GM23338 (cell line): ENCODE data around the gene MGLL. TPM values are rescaled to one million over a fixed set of nuclear protein-coding genes. Genes with fewer than 3 reads are reported as not detected.

ENCODE experiments used
- ATAC-seq: fragments of 200-7000 bp; cut with Tn5 transposase; 3 replicates; pipeline ENCODE4 v1.9.1; 2020
- DNase-seq: peaks from one replicate; pipeline ENCODE4 v3.0.0-alpha.2; 2015; ENCODE audit warnings: low spot score
- H2AFZ ChIP-seq: fragments of 200-600 bp; sonication (generic); 2 replicates; pipeline ENCODE4 v1.8.0; 2016; ENCODE audit warnings: antibody characterized with exemption, mild to moderate bottlenecking, moderate library complexity
- H3F3A ChIP-seq: fragments of 200-600 bp; sonication (generic); replicated peaks from 2 replicates; pipeline ENCODE4 v1.8.0; 2017; ENCODE audit warnings: antibody characterized with exemption, mixed run types, low read depth
- H3K27ac ChIP-seq: fragments of 200-600 bp; sonication (generic); 2 replicates; pipeline ENCODE4 v1.6.1; 2016; ENCODE audit warnings: low read depth
- H3K27me3 ChIP-seq: fragments of 200-600 bp; sonication (generic); 2 replicates; pipeline ENCODE4 v1.8.0; 2016; ENCODE audit warnings: mild to moderate bottlenecking, mixed run types, moderate library complexity; ENCODE audit not compliant: insufficient read depth
- H3K36me3 ChIP-seq: fragments of 200-600 bp; sonication (generic); 2 replicates; pipeline ENCODE4 v1.8.0; 2016; ENCODE audit warnings: mild to moderate bottlenecking; ENCODE audit not compliant: insufficient read depth
- H3K4me1 ChIP-seq: fragments of 200-600 bp; sonication (generic); 2 replicates; pipeline ENCODE4 v1.8.0; 2016; ENCODE audit warnings: mild to moderate bottlenecking, moderate library complexity; ENCODE audit not compliant: insufficient read depth
- H3K4me2 ChIP-seq: fragments of 200-600 bp; sonication (generic); 2 replicates; pipeline ENCODE4 v1.7.1; 2017; ENCODE audit warnings: mixed run types
- H3K4me3 ChIP-seq: fragments of 200-600 bp; sonication (generic); 2 replicates; pipeline ENCODE4 v1.6.1; 2016; ENCODE audit warnings: mixed run types
- H3K79me2 ChIP-seq: fragments of 200-600 bp; sonication (generic); replicated peaks from 2 replicates; pipeline ENCODE4 v1.8.0; 2017; ENCODE audit warnings: mild to moderate bottlenecking; ENCODE audit not compliant: insufficient read depth
- H3K9me2 ChIP-seq: fragments of 200-600 bp; sonication (generic); 2 replicates; pipeline ENCODE4 v1.8.0; 2017; ENCODE audit not compliant: insufficient read depth
- H4K20me1 ChIP-seq: fragments of 200-600 bp; sonication (generic); replicated peaks from 2 replicates; pipeline ENCODE4 v1.8.0; 2017; ENCODE audit warnings: mild to moderate bottlenecking; ENCODE audit not compliant: insufficient read depth
- H3K27ac Mint-ChIP-seq: 2 replicates; pipeline ENCODE4 v1.8.0; 2020; ENCODE audit warnings: inconsistent platforms, mild to moderate bottlenecking, moderate library complexity, mixed read lengths
- H3K27me3 Mint-ChIP-seq: 3 replicates; pipeline ENCODE4 v1.8.0; 2022; ENCODE audit warnings: low read depth, mild to moderate bottlenecking, moderate library complexity, mixed read lengths, inconsistent platforms; ENCODE audit not compliant: insufficient read depth, poor library complexity
- H3K36me3 Mint-ChIP-seq: 3 replicates; pipeline ENCODE4 v1.8.0; 2021; ENCODE audit warnings: low read depth, mild to moderate bottlenecking, inconsistent platforms, moderate library complexity, mixed read lengths
- H3K4me1 Mint-ChIP-seq: 3 replicates; pipeline ENCODE4 v1.8.0; 2020; ENCODE audit warnings: mild to moderate bottlenecking, inconsistent platforms, mixed read lengths
- H3K4me3 Mint-ChIP-seq: 3 replicates; pipeline ENCODE4 v1.8.0; 2021; ENCODE audit warnings: moderate library complexity, mild to moderate bottlenecking, inconsistent platforms, mixed read lengths
- H3K9me3 Mint-ChIP-seq: 3 replicates; pipeline ENCODE4 v1.8.0; 2020; ENCODE audit warnings: moderate library complexity, mild to moderate bottlenecking, inconsistent platforms, mixed read lengths
- CREB1 ChIP-seq: fragments of 250-450 bp; sonication (Bioruptor Pico); IDR thresholded peaks from 2 replicates; pipeline ENCODE4 v1.5.0; 2020; ENCODE audit warnings: low read depth, mild to moderate bottlenecking, moderate library complexity
- ETS1 ChIP-seq: IDR thresholded peaks from 2 replicates; pipeline ENCODE4 v1.6.1; 2016; ENCODE audit warnings: antibody characterized with exemption
- EZH2 ChIP-seq: fragments of 200-600 bp; sonication (generic); IDR thresholded peaks from one replicate; pipeline ENCODE4 v1.8.0; 2017; ENCODE audit warnings: antibody characterized with exemption, mild to moderate bottlenecking, low read depth; ENCODE audit not compliant: unreplicated experiment
- EZH2phosphoT487 ChIP-seq: fragments of 200-600 bp; sonication (generic); IDR thresholded peaks from one replicate; pipeline ENCODE4 v1.8.1; 2018; ENCODE audit warnings: antibody characterized with exemption; ENCODE audit not compliant: unreplicated experiment
- JUNB ChIP-seq: IDR thresholded peaks from one replicate; pipeline ENCODE4 v1.6.1; 2016; ENCODE audit warnings: antibody characterized with exemption; ENCODE audit not compliant: unreplicated experiment
- NANOG ChIP-seq: IDR thresholded peaks from 2 replicates; pipeline ENCODE4 v1.6.1; 2016; ENCODE audit warnings: antibody characterized with exemption, borderline replicate concordance
- POLR2AphosphoS5 ChIP-seq: IDR thresholded peaks from 2 replicates; pipeline ENCODE4 v1.6.1; 2016; ENCODE audit warnings: antibody characterized with exemption, low read depth
- STAT1 ChIP-seq: IDR thresholded peaks from one replicate; pipeline ENCODE4 v1.6.1; 2016; ENCODE audit warnings: antibody characterized with exemption; ENCODE audit not compliant: unreplicated experiment
- ZNF331 ChIP-seq: fragments of 250-450 bp; sonication (Bioruptor Pico); IDR thresholded peaks from 2 replicates; pipeline ENCODE4 v1.5.0; 2020; ENCODE audit warnings: low read depth, mild to moderate bottlenecking, moderate library complexity
- polyA plus RNA-seq: library from polyadenylated mRNA; unstranded; fragments of >200 nt; fragmentation: Nextera tagmentation; extraction: Ambion mirVana; gene quantifications from 2 replicates; pipeline ENCODE4 v1.2.1, GENCODE V29; 2016
- total RNA-seq: library from RNA; depleted of rRNA; stranded (reverse); fragments of >200 nt; shearing (Covaris generic); gene quantifications from 2 replicates; pipeline ENCODE4 v1.2.3, GENCODE V29; 2014
- TF ChIP-seq, protein P1 (sequence below), 2 experiments: fragments of 200-600 bp in 1 of 2; sonication (generic) in 1 of 2; conservative IDR thresholded peaks; 2 replicates each; pipeline versions ENCODE4 v1.5.1 to v1.6.1; 2016 to 2017; ENCODE audit warnings: antibody characterized with exemption in 2 of 2, low read depth in 2 of 2, mild to moderate bottlenecking in 2 of 2, moderate library complexity in 1 of 2

MGLL gene
- total and polyA plus RNA-seq, 2 experiments from 2014 or later = 0.71 to 0.83 TPM

DNA sequence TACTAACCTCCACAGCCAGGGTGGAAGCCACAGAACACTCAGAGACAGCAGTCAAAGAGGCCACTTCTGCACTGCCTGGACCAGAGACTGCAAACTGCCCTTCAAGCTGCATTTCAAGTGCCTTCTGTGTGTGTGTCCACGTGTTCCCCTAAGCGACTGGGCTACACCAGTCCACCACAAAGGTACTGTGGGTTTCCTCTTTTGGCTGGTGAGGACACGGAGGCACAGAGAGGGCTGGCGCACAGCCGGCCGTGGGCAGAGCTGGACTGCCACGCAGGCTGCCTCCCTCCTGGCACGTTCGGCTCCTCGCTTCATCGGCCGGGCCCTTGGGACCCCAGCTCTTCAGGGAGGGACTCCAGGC, 60.9 kb downstream of the MGLL start:
- Histone ChIP-seq H3K79me2 (no peaks in the 10 kb centered on the region), H3K4me3 (no peak overlapping the region), H2AFZ (peak overlapping the region; percentile 38; the same call in 1 of the 2 replicates), H3K27ac (no peak overlapping the region), H4K20me1 (no peaks in the 10 kb centered on the region), H3K36me3 (no peaks in the 10 kb centered on the region), H3K27me3 (no peaks in the 10 kb centered on the region), H3K4me1 (no peaks in the 10 kb centered on the region), H3K4me2 (no peak overlapping the region), H3K9me2 (no peaks in the 10 kb centered on the region), H3F3A (no peaks in the 10 kb centered on the region)
- peaks cover 8% of the 10 kb centered on the region for H3K27me3 Mint-ChIP-seq
- H3K36me3 Mint-ChIP-seq = no peaks in the 10 kb centered on the region
- H3K4me1 Mint-ChIP-seq = peaks cover 8% of the 10 kb centered on the region; the same call in 1 of the 3 replicates
- TF ChIP-seq ETS1 = no peak
- TF ChIP-seq EZH2phosphoT487 = no peak
- no peak for TF ChIP-seq EZH2
- ATAC-seq (peak; percentile 39; the same call in 1 of the 3 replicates), DNase-seq (no peak)
- no peak overlapping the region for H3K27ac Mint-ChIP-seq
- H3K9me3 Mint-ChIP-seq = no peaks in the 10 kb centered on the region
- H3K4me3 Mint-ChIP-seq = no peak overlapping the region

- no peaks in the 10 kb centered on the region for H3F3A ChIP-seq
- TF ChIP-seq ZNF331 (CRISPR knock-in tag) (no peak), POLR2AphosphoS5 (no peak)
- TF ChIP-seq, protein P1, sequence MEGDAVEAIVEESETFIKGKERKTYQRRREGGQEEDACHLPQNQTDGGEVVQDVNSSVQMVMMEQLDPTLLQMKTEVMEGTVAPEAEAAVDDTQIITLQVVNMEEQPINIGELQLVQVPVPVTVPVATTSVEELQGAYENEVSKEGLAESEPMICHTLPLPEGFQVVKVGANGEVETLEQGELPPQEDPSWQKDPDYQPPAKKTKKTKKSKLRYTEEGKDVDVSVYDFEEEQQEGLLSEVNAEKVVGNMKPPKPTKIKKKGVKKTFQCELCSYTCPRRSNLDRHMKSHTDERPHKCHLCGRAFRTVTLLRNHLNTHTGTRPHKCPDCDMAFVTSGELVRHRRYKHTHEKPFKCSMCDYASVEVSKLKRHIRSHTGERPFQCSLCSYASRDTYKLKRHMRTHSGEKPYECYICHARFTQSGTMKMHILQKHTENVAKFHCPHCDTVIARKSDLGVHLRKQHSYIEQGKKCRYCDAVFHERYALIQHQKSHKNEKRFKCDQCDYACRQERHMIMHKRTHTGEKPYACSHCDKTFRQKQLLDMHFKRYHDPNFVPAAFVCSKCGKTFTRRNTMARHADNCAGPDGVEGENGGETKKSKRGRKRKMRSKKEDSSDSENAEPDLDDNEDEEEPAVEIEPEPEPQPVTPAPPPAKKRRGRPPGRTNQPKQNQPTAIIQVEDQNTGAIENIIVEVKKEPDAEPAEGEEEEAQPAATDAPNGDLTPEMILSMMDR (conservative IDR thresholded peaks at IDR 0.05; ENCODE audit: low read depth in 2 of 2) = no peak
Observed at GRCh38 chr3:127760791-127761440, 61.4 kb downstream of the MGLL start.

GRCh38 chr3:127760361-127760760, 62.0 kb downstream of the MGLL start:
- ATAC-seq = no peak
- H3K4me3 Mint-ChIP-seq = no peak overlapping the region
- DNase-seq = no peak
- TF ChIP-seq STAT1 (no peak), EZH2phosphoT487 (no peak), ETS1 (no peak), ZNF331 (CRISPR knock-in tag) (no peak), POLR2AphosphoS5 (no peak), CREB1 (CRISPR knock-in tag) (no peak), JUNB (no peak), NANOG (no peak), EZH2 (no peak)

More at GRCh38 chr3:127760791-127761440, 61.4 kb downstream of the MGLL start:
- H3K9me3 Mint-ChIP-seq = no peaks in the 10 kb centered on the region
- no peak overlapping the region for H3K4me3 Mint-ChIP-seq
- Histone ChIP-seq H3K36me3 (no peaks in the 10 kb centered on the region), H2AFZ (no peak overlapping the region), H3K4me3 (no peak overlapping the region), H3K9me2 (no peaks in the 10 kb centered on the region), H3K79me2 (no peaks in the 10 kb centered on the region), H3K27ac (no peak overlapping the region), H4K20me1 (no peaks in the 10 kb centered on the region), H3K4me2 (no peak overlapping the region), H3K4me1 (no peaks in the 10 kb centered on the region), H3K27me3 (no peaks in the 10 kb centered on the region)
- DNase-seq (no peak), ATAC-seq (no peak)
- H3K27ac Mint-ChIP-seq = no peak overlapping the region
- peaks cover 8% of the 10 kb centered on the region; the same call in 1 of the 3 replicates for H3K4me1 Mint-ChIP-seq
- H3K36me3 Mint-ChIP-seq = no peaks in the 10 kb centered on the region
- peaks cover 7% of the 10 kb centered on the region for H3K27me3 Mint-ChIP-seq

More at GRCh38 chr3:127760361-127760760, 62.0 kb downstream of the MGLL start:
- H3K27me3 Mint-ChIP-seq = peaks cover 7% of the 10 kb centered on the region
- Histone ChIP-seq H3K27me3 (no peaks in the 10 kb centered on the region), H3K4me3 (no peak overlapping the region), H3K4me1 (no peaks in the 10 kb centered on the region), H3K27ac (no peak overlapping the region), H3K9me2 (no peaks in the 10 kb centered on the region), H2AFZ (no peak overlapping the region), H4K20me1 (no peaks in the 10 kb centered on the region), H3F3A (no peaks in the 10 kb centered on the region), H3K36me3 (no peaks in the 10 kb centered on the region), H3K79me2 (no peaks in the 10 kb centered on the region), H3K4me2 (no peak overlapping the region)
- no peak overlapping the region for H3K27ac Mint-ChIP-seq
- no peaks in the 10 kb centered on the region for H3K36me3 Mint-ChIP-seq
- H3K9me3 Mint-ChIP-seq = no peaks in the 10 kb centered on the region
- H3K4me1 Mint-ChIP-seq = peaks cover 8% of the 10 kb centered on the region; the same call in 1 of the 3 replicates
